ENCODE data around the gene PRR23E.

Gene PRR23E

DNA sequence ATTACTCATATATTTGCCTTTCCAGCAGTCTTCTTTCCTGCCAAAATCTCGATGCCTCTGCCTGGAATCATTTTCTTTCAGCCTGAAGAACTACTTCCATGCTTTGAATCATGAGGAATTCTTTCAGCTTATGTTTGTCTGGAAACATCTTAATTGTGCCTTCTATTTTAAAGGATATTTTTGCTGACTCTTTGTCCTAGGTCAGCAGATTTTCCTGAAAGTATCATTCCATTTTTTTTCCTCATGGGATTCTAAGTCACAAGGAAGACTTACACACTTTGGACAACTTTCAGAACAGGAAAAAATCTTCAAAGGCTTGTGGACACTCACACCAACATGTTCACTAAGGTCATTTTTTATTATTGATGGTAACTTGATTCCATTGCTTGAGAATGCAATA is 10.1 kb downstream of the PRR23E start:
- no peak for TF ChIP-seq CTCF (conservative IDR thresholded peaks at IDR 0.05; ENCODE audit: low read length)
- H3K4me3 ChIP-seq (ENCODE audit: low read length): no peak overlapping the region
- no peak for DNase-seq (ENCODE audit: low read depth)

GRCh38 chr3:127204841-127205582 is 12.1 kb downstream of the PRR23E start:
- DNase-seq (ENCODE audit: low read depth): no peak
- no peak for TF ChIP-seq CTCF (conservative IDR thresholded peaks at IDR 0.05; ENCODE audit: low read length)
- H3K4me3 ChIP-seq (ENCODE audit: low read length): no peak overlapping the region

GRCh38 chr3:127206154-127206553 is 13.2 kb downstream of the PRR23E start:
- no peak for DNase-seq (ENCODE audit: low read depth)
- no peak for TF ChIP-seq CTCF (conservative IDR thresholded peaks at IDR 0.05; ENCODE audit: low read length)
- no peak overlapping the region for H3K4me3 ChIP-seq (ENCODE audit: low read length)

- H3K4me3 ChIP-seq (ENCODE audit: low read length): no peak overlapping the region
- DNase-seq (ENCODE audit: low read depth): no peak
- TF ChIP-seq CTCF (conservative IDR thresholded peaks at IDR 0.05; ENCODE audit: low read length): no peak
Observed at GRCh38 chr3:127206611-127207516, 13.9 kb downstream of the PRR23E start.

- no peak for TF ChIP-seq CTCF (conservative IDR thresholded peaks at IDR 0.05; ENCODE audit: low read length)
- H3K4me3 ChIP-seq (ENCODE audit: low read length): no peak overlapping the region
- DNase-seq (ENCODE audit: low read depth): no peak
Observed at GRCh38 chr3:127207727-127208482, 15.0 kb downstream of the PRR23E start.

GRCh38 chr3:127208483-127209100 is 15.7 kb downstream of the PRR23E start:
- no peak overlapping the region for H3K4me3 ChIP-seq (ENCODE audit: low read length)
- no peak for TF ChIP-seq CTCF (conservative IDR thresholded peaks at IDR 0.05; ENCODE audit: low read length)
- no peak for DNase-seq (ENCODE audit: low read depth)
